DOHH2 (cell line): ENCODE measurements around the gene SUCLG1.

Source experiments
- H3F3A ChIP-seq: fragments of 200-600 bp; sonication (generic), shearing (Covaris generic); 2 replicates; pipeline ENCODE4 v1.6.0; 2016; ENCODE audit warnings: antibody characterized with exemption, mild to moderate bottlenecking; ENCODE audit not compliant: control insufficient read depth, insufficient read depth
- H3K27ac ChIP-seq: fragments of 200-600 bp; sonication (generic); 2 replicates; pipeline ENCODE4 v1.5.1; 2014; ENCODE audit warnings: low read depth, mild to moderate bottlenecking, low read length, moderate library complexity
- H3K27me3 ChIP-seq: fragments of 200-600 bp; sonication (generic); 2 replicates; pipeline ENCODE4 v1.6.1; 2014; ENCODE audit warnings: mild to moderate bottlenecking, low read length, mixed read lengths; ENCODE audit not compliant: control insufficient read depth
- H3K36me3 ChIP-seq: fragments of 200-600 bp; sonication (generic); 2 replicates; pipeline ENCODE4 v1.6.1; 2014; ENCODE audit warnings: mild to moderate bottlenecking, low read length, moderate library complexity, mixed read lengths; ENCODE audit not compliant: control insufficient read depth
- H3K4me1 ChIP-seq: fragments of 200-600 bp; sonication (generic); 2 replicates; pipeline ENCODE4 v1.6.1; 2014; ENCODE audit warnings: mild to moderate bottlenecking, low read length, mixed read lengths; ENCODE audit not compliant: control insufficient read depth
- H3K4me2 ChIP-seq: fragments of 200-600 bp; sonication (generic); 2 replicates; pipeline ENCODE4 v1.6.0; 2014; ENCODE audit warnings: mild to moderate bottlenecking, low read length, moderate library complexity
- H3K4me3 ChIP-seq: fragments of 200-600 bp; sonication (generic); 2 replicates; pipeline ENCODE4 v1.5.1; 2014; ENCODE audit warnings: mild to moderate bottlenecking, low read length, mixed read lengths
- H3K79me2 ChIP-seq: fragments of 200-600 bp; sonication (generic); 2 replicates; pipeline ENCODE4 v1.6.1; 2014; ENCODE audit warnings: mild to moderate bottlenecking, low read length, mixed read lengths; ENCODE audit not compliant: control insufficient read depth
- H3K9me2 ChIP-seq: fragments of 200-600 bp; sonication (generic); replicated peaks from 2 replicates; pipeline ENCODE4 v1.6.1; 2014; ENCODE audit warnings: mild to moderate bottlenecking, low read length, mixed read lengths; ENCODE audit not compliant: control insufficient read depth
- H3K9me3 ChIP-seq: fragments of 200-600 bp; sonication (generic); 2 replicates; pipeline ENCODE4 v1.6.1; 2014; ENCODE audit warnings: antibody characterized with exemption, low read length, mixed read lengths; ENCODE audit not compliant: control insufficient read depth, insufficient read depth
- H4K20me1 ChIP-seq: fragments of 200-600 bp; sonication (generic); 2 replicates; pipeline ENCODE4 v1.6.0; 2014; ENCODE audit warnings: low read depth, mild to moderate bottlenecking, antibody characterized with exemption, low read length, moderate library complexity; ENCODE audit not compliant: control insufficient read depth, insufficient read depth
- CTCF ChIP-seq: fragments of 200-600 bp; sonication (generic); IDR thresholded peaks from one replicate; pipeline ENCODE4 v1.5.1; 2014; ENCODE audit warnings: antibody characterized with exemption, mild to moderate bottlenecking, low read depth, low read length; ENCODE audit not compliant: poor library complexity, severe bottlenecking
- EZH2phosphoT487 ChIP-seq: fragments of 200-600 bp; sonication (generic); IDR thresholded peaks from 2 replicates; pipeline ENCODE4 v1.6.1; 2017; ENCODE audit warnings: borderline replicate concordance, mild to moderate bottlenecking, antibody characterized with exemption, low read length, moderate library complexity, mixed read lengths

Gene SUCLG1

GRCh38 chr2:84449055-84449454 lies 10.0 kb downstream of the SUCLG1 start:
- no peaks in the 10 kb centered on the region for H4K20me1 ChIP-seq
- H3K79me2 ChIP-seq = peaks cover 47% of the 10 kb centered on the region
- no peaks in the 10 kb centered on the region for H3K9me3 ChIP-seq
- H3K27ac ChIP-seq = no peak overlapping the region
- H3K9me2 ChIP-seq = no peaks in the 10 kb centered on the region
- H3F3A ChIP-seq = no peaks in the 10 kb centered on the region
- no peak for TF ChIP-seq EZH2phosphoT487
- no peak overlapping the region for H3K4me2 ChIP-seq
- H3K4me1 ChIP-seq = peaks cover 8% of the 10 kb centered on the region
- H3K4me3 ChIP-seq = no peak overlapping the region
- H3K27me3 ChIP-seq = no peaks in the 10 kb centered on the region
- H3K36me3 ChIP-seq = peaks cover 18% of the 10 kb centered on the region

- TF ChIP-seq CTCF (no peak), EZH2phosphoT487 (no peak)
Observed at GRCh38 chr2:84443477-84443876, 15.6 kb downstream of the SUCLG1 start.

GRCh38 chr2:84442888-84443287 lies 16.2 kb downstream of the SUCLG1 start:
- Histone ChIP-seq H3K36me3 (peaks cover 67% of the 10 kb centered on the region), H3K9me2 (no peaks in the 10 kb centered on the region), H3K4me1 (no peaks in the 10 kb centered on the region), H3K79me2 (no peaks in the 10 kb centered on the region; the same call in 1 of the 2 replicates), H3K9me3 (no peaks in the 10 kb centered on the region), H3K27ac (no peak overlapping the region), H3K27me3 (no peaks in the 10 kb centered on the region), H3K4me2 (no peak overlapping the region), H3K4me3 (no peak overlapping the region), H4K20me1 (no peaks in the 10 kb centered on the region), H3F3A (no peaks in the 10 kb centered on the region)
- TF ChIP-seq EZH2phosphoT487 (no peak), CTCF (no peak)

More at GRCh38 chr2:84443477-84443876, 15.6 kb downstream of the SUCLG1 start:
- H3K36me3 ChIP-seq = peaks cover 61% of the 10 kb centered on the region
- H3K9me3 ChIP-seq = no peaks in the 10 kb centered on the region
- no peaks in the 10 kb centered on the region for H3K27me3 ChIP-seq
- no peaks in the 10 kb centered on the region for H3K9me2 ChIP-seq
- H3F3A ChIP-seq = no peaks in the 10 kb centered on the region
- no peak overlapping the region for H3K4me2 ChIP-seq
- H3K79me2 ChIP-seq = no peaks in the 10 kb centered on the region; the same call in 1 of the 2 replicates
- no peaks in the 10 kb centered on the region for H4K20me1 ChIP-seq
- no peaks in the 10 kb centered on the region for H3K4me1 ChIP-seq
- no peak overlapping the region for H3K4me3 ChIP-seq
- no peak overlapping the region for H3K27ac ChIP-seq

- Histone ChIP-seq H3K36me3 (peaks cover 68% of the 10 kb centered on the region), H3K27ac (no peak overlapping the region)
Observed at GRCh38 chr2:84441505-84441904, 17.6 kb downstream of the SUCLG1 start.

More at GRCh38 chr2:84441505-84441904, 17.6 kb downstream of the SUCLG1 start:
- Histone ChIP-seq H3K4me3 (no peak overlapping the region), H3K79me2 (no peaks in the 10 kb centered on the region; the same call in 1 of the 2 replicates), H3K4me2 (no peak overlapping the region), H3K27me3 (no peaks in the 10 kb centered on the region), H3K9me3 (no peaks in the 10 kb centered on the region), H3K4me1 (no peaks in the 10 kb centered on the region), H3K9me2 (no peaks in the 10 kb centered on the region), H3F3A (no peaks in the 10 kb centered on the region), H4K20me1 (no peaks in the 10 kb centered on the region)
- TF ChIP-seq CTCF (no peak), EZH2phosphoT487 (no peak)
